Measurements from ENCODE around the gene MAK. TPM values are rescaled to one million over a fixed set of nuclear protein-coding genes. Genes with fewer than 3 reads are reported as not detected.
"Not testable (repeated sequence)": the region's sequence is repeated elsewhere in the genome, so short reads cannot be mapped to it uniquely, and the experiment has no call there.

Gene MAK
- total RNA-seq, 1 donor from 2014 or later, result not detected

DNA sequence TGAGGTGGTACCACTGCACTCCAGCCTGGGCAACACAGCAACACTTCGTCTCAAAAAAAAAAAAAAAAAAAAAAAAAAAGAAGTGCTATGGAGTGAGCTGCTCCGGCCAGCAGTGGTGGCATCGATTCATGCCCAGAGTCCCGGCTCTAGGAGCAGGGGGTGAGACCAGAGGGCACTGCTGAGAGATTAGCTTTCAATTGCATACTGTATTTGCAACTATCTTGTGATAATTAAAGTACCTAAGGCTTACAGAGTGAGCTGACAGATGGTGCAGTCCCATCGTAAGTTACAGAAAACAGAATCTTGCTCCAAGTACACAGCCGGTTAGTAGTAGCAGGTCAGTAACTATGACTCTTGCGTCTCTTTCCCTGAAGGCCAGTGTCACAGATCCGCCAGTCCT, 59.3 kb downstream of the MAK start:
- DNase-seq (ENCODE audit: low read depth), result no peak

DNA sequence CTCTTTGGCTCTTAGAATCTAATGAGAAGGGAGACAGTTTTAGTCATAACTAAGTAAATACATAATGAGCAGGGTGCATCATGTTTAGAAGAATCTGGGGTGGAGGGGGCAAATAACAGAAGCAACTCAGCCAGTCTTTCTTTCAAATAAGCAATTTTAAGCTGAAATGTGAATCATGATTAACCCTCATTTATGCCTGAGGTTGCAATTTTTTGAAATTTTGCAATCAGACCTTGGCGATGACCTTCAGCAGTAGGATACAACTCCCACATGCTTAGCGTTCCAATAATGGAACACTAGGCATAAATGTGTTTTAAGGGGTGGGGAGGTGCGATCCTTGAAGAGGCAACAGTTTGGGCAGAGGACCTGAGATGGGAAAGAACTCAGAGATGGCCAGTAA, 60.1 kb downstream of the MAK start:
- DNase-seq (ENCODE audit: low read depth), result no peak

DNA sequence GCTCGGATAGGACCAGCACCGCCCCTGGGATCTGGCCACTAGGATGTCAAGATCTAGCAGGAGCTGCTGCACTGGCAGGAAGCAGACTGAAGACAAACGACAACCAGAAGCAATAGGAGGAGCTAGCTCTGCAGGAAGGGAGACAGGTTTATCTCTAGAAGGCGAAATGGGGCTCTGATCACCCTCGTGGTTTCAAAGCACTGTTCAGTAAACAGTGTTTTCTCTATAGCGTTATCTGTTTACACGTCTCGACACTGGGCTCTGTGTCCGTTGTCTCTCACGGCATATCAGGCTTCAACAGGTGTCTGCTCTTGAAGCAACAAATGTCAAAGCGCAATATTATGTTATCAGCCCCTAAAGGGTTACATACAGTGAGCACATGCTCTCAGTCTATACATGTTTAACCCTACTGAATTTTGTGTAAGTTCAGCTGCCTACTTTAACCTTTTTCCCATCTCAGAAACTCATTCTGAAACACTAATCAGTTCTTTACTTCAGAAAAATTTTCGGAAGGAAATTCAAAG, 66.9 kb downstream of the MAK start:
- DNase-seq (ENCODE audit: low read depth), result no peak

DNA sequence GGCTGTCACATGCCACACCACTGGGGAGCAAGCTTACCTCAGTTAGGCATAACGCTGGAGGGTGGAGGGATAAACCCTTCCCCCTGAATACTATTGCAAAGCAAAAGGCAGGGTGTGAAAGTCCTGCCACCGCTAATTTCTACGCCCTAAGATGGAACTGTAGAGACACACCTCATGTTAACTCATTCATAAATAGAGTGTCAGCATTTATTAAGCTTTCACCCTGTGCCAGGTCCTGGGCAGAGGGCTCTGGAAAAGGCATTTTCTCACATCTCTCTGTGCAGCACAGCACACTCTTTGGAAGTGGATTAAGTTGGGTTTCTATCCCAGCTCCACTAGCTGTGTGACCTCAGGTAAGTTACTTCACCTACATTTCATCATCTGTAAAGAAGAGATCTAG, 68.9 kb downstream of the MAK start:
- no peak for DNase-seq (ENCODE audit: low read depth)

DNA sequence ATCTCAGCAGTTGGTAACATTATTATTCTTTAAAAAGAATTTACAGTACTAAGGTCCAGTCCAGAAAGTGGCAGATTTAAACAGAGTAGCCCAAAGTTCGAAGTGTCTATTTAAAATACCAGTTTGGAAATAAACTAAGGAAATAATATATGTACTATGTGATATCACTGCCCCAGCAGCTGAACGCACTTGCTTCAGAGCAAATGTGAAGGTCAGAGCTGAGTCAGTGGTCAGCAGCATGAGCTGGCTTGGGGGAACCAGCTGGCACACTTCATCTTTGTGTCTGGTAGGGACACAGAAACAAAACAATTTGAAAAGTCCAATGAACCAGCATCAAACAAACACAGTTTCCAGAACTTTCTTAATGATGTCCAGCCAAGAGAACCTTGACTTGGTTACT, 75.3 kb downstream of the MAK start:
- peak; percentile 85 for DNase-seq (ENCODE audit: low read depth)

DNA sequence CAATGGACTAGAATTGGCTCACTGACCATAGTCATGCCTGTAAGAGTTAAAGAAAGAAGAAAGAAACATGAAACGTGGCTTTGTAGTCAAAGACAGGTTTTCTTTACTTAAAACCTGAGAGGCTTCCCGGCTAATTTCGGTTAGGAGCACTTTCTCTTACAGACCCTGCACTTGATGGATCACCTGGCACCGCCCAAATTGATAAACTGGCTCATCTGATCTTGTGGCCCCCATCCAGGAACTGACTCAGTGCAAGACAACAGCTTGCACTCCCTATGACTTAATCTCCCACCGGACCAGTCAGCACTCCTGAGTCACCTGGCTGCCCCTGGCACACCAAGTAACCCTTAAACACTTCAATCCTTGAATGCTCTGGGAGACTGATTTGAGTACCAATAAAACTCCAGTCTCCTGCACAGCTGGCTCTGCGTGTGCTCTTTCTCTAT, 78.4 kb downstream of the MAK start:
- DNase-seq (ENCODE audit: low read depth), result peak; percentile 45

DNA sequence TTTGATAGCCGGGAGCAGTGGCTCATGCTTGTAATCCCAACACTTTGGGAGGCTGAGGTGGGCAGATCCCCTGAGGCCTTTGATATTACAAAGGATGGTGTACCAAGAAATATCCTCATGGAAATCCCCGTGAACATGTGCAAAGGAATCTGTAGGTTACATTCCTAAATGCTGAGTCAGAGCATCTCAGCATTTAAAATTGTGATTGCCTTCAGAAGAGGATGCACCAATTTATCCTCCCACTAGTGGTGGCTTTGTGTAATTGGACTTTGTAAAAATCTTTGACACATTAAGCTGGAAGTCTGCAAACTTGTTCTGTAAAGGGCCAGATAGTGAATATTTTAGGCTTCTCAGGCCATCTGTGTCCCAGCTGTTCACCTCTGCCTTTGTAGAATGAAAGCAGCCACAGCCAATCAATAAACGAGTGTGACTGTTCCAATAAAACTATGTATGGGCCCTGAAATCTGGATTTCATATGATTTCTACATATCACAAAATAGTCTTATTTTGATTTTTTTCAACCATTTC, 79.0 kb downstream of the MAK start:
- peak; percentile 65 for DNase-seq (ENCODE audit: low read depth)

DNA sequence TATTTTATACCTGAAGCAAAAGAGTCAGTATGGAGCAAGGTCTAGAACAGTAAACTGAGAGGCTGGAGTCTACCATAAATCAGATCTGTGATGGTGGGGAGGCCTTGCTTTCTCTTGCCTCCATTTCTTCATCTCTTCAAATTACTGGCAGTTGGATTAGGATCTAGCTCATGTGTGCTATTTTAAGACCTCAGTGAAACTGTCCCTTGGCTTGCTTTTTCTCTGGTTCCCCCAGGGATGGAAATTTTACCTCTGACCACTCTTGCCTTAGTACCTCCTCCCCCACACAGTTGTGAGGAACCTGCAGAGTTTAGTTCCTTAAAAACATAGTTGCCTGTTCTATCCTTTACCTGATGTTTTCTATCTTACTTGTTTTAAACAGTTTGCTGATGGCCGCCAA, 82.3 kb downstream of the MAK start:
- DNase-seq (ENCODE audit: low read depth), result no peak

DNA sequence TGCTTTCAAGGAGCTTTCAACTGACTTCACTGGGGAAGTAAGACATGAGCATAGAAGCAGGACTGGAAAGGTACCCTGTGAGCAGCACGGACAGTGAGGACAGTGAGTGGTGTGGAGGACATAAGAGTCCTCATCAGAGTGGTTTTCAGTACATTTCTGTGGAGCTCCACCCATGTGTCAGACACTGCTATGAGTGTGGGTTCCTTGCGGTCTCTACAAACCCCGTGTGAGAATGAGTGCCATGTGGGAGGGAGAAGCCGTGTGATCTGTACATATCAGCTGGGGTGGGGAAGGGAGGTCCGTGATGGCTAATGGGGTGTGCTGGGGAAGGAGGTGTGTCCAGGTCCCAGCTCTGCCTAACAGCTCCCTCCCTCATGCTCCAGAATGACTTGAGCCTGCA, 86.6 kb downstream of the MAK start:
- not testable (repeated sequence) for DNase-seq (ENCODE audit: low read depth)

DNA sequence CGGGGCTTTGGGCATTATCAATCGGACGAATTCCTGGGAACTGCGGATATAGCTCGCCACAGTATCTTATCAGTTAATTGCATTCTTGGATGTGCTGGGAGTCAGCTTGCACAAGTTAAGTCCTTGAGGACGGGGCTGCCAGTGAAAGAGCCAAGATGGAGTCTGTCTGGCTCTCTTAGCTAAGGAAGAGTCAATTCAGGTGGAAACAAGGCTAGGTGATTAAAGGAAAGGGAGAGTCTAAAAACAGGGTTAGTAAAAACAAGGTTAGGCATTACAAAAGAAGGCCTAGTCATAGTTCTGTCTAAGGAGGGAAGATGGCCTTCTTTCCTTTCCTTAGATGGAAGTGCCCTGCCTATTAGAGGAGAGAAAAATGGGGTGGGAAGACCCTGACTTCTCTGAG, 87.8 kb downstream of the MAK start:
- not testable (repeated sequence) for DNase-seq (ENCODE audit: low read depth)

DNA sequence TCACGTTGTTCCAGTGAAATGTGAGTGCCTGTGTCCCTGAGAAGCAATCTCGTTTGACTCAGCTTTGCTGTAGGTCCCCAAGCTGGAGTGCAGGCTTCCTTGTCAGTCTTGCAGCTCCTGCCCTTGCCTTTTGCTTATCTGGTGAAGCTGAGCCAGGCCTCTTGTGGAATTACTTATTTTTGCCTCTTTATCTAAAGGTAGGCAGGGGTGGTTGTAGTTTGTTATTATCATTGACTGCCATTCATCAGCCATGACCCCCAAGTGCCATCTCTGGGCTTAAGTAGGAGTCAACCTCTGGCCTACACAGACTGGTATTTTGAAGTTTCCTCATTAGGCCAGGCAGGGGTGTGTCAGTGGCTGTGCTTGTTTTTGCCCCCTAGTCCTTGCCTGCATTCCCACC, 88.6 kb downstream of the MAK start:
- DNase-seq (ENCODE audit: low read depth), result no peak

DNA sequence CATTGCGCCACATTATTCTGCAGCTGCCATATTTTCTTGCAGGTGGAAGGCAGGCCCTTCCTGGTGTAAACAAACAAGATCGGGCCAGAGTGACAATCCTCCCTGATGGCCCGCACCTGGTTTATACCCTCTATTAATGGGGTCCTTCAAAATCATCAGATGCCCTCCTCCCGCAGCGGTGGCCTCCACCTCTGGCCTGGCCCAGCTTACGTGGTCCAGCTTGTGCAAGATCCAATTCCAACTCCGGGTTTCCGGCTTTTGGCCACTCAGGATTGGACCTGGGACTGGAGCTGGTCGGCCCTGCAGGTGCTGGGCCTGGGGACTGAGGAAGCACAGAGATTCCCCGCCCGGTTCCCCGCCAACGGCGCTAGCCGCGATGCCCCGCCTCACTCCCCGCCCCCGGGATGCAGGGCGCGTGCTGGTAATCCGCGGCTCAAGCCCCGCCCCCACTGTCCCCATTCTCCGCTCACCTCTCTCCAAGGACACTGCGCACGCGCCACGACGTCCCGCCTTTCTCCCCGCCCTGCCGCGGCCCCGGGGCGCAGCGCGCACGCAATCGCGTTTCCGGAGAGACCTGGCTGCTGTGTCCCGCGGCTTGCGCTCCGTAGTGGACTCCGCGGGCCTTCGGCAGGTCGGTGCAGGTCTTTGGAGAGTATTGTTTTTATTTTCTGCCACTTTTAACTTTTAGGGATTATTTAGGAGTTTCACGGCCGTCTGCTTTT, 90.9 kb downstream of the MAK start, which contains the start of gene TMEM14B:
TSS of gene TMEM14B (plus strand) at position 555 of the 722 bp plus-strand sequence. CDS start 1,441 bp downstream, outside the sequence.
- DNase-seq (ENCODE audit: low read depth), result peak; percentile 97

DNA sequence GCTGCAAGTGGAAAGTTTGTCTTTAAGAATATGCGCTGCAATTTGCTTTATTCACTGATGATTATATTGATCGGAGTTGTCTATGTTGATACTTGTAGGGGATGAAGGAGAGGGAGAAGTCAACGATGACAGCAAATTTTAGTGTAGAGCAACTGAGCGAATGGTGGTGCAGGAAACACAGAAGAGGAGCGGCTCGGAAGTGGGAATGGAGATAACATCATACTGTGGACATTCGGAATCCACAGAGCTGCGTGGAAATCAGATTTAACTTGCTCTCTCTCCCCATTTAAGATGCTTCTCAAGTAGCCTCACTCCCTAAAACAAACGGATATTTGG, 91.5 kb downstream of the MAK start:
- no peak for DNase-seq (ENCODE audit: low read depth)

DNA sequence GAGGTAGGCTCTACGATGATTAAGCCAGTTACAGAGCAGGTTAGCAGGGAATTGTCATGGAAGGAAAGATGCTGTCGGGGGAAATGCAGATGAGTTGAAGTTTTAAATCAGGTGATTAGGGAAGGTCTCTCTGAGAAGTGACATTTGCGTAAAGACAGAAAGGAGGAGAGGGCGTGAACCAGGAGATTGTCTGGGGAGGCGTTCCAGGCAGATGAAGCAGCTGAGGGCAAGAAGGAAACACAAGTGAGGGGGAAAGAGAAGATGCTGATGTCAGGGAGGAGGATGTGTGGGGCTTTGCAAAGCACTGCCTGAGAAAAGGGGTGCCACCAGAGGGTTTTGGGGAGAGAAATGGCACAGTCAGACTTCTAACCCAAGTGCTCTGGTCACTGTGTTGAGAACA, 93.2 kb downstream of the MAK start:
- DNase-seq (ENCODE audit: low read depth), result no peak

DNA sequence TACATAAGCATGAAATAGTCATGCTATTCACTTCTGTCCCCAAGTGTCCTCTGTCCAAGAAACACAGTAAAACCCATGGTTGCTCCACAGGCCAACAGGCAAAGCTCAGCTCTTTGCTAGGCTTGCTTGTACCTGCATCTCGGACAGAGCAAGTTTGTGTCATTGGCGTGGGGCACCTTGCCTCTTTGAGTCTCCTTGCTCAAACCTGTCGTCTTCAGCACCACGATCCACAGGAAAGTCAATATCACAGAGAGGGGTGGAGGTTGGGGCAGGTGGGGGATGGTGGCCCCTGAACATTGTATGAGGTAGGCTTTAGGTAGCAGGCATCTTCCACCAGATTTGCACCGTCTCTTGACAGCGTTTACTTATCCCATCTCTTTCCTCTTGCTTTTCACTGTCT, 94.8 kb downstream of the MAK start:
- no peak for DNase-seq (ENCODE audit: low read depth)

DNA sequence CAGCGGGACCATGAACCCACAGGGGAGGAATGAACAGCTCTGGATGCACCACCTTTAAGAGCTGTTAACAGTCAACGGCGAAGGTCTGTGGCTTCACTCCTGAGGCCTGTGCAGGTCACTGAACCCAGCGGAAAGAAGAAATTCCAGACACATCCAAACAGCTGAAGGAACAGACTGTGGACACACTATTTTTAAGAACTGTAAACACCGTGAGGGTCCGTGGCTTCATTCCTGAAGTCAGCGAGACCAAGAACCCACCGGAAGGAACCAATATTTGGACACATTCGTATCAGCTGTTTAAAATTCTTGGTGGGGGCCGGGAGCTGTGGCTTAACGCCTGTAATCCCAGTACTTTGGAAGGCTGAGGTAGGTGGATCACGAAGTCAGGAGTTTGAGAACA, 96.1 kb downstream of the MAK start:
- DNase-seq (ENCODE audit: low read depth), result peak; percentile 55

DNA sequence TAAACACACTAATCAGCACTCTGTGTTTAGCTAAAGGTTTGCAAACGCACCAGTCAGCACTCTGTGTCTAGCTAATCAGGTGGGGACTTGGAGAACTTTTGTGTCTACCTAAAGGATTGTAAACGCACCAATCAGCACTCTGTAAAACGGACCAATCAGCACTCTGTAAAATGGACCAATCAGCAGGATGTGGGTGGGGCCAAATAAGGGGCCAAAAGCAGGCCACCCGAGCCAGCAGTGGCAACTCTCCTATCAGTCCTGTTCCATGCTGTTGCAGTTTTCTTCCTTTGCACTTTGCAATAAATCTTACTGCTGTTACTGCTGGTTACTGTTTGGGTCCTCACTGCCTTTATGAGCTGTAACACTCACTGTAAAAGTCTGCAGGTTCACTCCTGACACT, 96.7 kb downstream of the MAK start:
- not testable (repeated sequence) for DNase-seq (ENCODE audit: low read depth)

DNA sequence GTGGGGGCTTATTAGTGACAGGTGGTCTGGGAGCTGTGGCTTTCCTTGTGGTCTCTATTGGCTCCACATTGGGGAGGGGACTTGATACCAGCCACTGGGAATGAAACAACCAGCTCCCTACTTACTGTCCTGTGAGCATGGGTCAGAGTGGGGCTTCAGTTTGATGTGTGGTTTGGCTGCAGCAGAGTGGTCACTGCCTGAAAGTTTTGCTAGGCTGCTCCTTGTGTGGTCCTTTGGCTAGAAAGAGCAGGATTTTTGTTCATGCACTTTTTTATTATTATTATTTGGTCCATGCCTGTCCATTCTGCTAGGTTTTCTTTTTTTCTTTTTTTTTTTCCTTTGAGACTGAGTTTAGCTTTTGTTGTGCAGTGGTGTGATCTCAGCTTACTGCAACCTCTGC, 98.3 kb downstream of the MAK start:
- peak; percentile 77 for DNase-seq (ENCODE audit: low read depth)

DNA sequence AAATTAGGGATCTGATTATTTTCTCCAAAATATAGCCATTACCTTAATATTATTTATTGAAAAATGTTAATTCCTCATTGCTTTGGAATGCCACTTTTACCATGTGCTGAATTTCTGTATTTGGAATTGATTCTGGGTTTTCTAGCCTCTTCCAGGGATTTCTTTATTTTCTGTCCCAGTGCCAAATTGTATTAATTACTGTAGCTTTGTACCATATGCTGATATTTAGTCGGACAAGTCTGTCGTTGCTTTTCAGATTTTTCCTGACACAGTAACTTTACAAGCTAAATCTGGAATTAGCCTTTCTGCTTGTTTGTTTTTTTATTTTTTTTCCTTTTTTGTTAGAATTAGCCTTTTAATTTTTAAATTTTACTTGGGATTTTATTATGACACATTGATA, 101.6 kb downstream of the MAK start:
- DNase-seq (ENCODE audit: low read depth), result no peak

DNA sequence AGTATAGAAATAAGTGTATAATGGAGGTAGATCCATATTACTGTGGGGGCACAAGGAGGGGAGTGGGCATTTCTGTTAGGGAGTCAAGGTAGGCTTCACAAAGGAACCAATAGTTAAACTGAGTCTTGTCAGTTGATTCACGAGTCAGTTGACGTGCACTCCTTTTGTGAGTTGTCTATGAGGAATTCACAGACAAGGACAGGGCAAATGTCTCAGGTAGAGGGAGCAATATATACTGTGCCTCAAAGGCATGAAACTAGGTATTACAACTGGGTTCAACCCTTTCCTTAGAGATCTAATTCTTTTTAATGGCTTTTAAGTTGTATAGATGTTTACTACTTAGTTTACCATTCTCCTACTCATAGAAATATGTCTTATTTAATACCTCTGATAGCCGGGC, 104.5 kb downstream of the MAK start:
- DNase-seq (ENCODE audit: low read depth), result no peak

DNA sequence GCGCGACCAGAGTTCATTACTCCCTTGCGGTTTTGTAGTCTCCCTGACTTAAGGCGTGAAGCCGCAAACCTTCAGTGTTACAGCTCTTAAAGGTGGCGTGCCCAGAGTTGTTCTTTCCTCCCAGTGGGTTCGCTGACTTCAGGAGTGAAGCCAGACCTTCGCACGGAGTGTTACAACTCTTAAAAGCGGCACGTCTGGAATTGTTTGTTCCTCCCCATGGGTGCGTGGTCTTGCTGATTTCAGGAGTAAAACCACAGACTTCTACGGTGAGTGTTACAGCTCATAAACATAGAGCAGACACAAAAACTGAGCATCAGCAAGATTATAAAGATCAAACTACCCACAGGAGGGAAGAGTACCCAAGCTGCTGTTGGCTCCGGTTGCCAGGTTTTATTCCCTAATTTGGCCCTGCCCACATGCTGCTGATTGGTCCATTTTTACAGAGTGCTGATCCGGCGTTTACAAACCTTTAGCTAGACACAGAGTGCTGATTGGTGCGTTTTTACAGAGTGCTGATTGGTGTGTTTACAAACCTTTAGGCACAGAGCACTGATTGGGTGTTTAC, 105.1 kb downstream of the MAK start:
- DNase-seq (ENCODE audit: low read depth), result no peak

DNA sequence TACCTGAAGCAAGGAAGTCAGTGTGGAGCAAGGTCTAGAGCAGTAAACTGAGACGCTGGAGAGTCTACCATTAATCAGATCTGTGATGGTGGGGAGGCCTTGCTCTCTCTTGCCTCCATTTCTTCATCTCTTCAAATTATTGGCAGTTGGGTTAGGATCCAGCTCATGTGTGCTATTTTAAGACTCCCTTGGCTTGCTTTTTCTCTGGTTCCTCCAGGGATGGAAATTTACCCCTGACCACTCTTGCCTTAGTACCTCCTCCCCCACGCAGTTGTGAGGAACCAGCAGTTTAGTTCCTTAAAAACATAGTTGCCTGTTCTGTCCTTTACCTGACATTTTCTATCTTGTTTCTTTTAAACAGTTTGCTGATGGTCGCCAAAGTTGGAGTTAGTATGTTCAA, 108.1 kb downstream of the MAK start:
- no peak for DNase-seq (ENCODE audit: low read depth)

DNA sequence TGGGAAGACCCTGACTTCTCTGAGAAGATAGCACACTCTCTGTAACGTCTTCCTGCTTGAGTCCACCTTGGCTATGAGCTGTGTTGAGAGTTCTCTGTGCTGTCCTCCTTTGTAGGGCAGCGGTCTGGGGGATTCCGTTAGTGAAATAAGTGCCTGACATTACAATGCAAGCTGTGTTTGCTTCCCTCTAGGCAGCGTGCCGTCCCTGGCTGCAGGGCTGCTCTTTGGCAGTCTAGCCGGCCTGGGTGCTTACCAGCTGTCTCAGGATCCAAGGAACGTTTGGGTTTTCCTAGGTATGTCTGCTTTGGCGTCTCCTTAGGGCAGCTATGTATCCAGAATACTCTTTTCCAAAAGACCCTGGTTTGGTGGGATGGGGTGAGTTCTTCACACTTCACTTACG, 112.6 kb downstream of the MAK start:
- no peak for DNase-seq (ENCODE audit: low read depth)

All from myocyte (in vitro differentiated cells).